ENCODE data around the gene BIK.
A peak's percentile ranks its signal among the peaks of the same experiment; 100 is the strongest.
"Not testable (repeated sequence)": the region's sequence is repeated elsewhere in the genome, so short reads cannot be mapped to it uniquely, and the experiment has no call there.

Gene BIK

DNA sequence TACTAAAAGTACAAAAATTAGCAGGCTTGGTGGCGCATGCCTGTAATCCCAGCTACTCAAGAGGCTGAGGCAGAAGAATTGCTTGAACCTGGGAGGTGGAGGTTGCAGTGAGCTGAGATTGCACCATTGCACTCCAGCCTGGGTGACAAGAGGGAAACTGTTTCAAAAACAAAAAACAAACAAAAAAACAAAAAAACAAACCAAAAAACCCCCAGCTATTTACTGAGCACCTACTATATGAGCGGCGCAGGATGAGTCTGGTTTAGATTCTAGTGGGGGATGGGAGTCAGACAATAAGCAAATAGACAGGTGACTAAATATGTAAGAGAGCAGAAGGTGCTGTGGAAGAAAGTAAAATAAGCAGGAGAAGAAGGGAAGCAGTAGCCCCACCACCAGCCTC is 5.6 kb upstream of the BIK start:
- not testable (repeated sequence) for DNase-seq (ENCODE audit: low spot score)

DNA sequence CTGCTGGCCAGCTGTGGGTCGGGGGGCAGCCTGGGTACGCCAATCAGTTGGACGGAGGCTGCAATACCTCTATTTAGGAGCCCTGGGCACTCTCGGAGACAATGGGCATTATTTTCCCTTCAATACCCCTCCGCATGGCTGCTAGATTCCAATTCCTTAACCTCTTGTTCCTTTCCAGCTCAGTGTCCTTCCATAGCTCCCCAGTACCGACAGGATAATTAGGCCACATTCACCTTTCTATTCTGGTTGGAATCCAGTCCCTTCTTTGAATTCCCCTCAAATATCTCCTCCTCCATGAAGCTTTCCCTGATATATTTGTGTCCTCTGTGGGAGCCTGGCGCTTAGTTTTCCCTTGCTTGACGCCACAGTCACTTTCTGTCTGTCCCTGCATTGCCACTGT is 4.2 kb upstream of the BIK start:
- no peak for DNase-seq (ENCODE audit: low spot score)

DNA sequence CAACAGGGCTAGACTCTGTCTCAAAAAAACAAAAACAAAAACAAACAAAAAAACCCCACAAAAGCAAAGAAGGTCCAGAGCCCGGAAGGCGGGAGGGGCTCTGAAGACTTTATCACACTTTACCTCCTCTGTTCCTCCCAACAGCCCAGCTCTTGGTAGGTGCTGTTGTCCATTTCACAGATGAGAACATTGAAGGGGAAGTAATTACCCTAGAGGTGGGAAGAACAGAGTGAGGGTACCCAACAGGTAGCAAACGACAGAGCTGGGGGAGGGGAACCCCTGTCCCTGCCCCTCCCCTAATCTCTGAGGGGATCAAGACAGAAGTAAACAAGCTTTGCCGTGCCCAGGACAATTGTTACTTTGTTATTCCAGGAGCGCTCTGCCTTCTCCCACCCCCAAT is 1.0 kb upstream of the BIK start:
- no peak for DNase-seq (ENCODE audit: low spot score)

DNA sequence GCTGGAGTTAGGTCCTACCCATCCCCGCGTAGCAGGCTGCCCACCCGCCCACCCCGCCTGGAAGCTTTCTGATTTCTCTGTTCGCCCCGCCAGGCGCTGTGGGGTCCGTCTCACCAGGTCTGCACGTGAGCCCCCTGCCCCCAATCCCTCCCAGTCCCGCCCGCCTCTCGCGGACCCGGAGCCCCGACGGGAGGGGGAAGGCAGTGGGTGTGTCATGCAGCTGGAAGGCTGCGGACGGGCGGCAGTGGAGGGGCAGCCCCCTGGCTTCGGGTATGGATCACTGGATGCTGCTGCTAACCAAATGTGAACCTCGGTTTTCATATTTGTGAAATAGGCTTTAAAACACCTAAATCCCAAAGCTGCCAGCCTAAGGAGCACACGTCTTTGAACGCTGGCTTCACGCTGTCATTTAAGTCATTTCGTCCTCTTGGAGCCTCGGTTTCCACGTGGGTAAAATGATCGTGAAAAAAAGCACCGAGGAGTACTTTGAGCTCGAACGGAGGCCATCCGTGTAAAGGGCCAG is 568 bp upstream of the BIK start:
- DNase-seq (ENCODE audit: low spot score), result peak; percentile 62

GRCh38 chr22:43110927-43111623 is 525 bp downstream of the BIK start:
- DNase-seq (ENCODE audit: low spot score), result peak; percentile 58

- DNase-seq (ENCODE audit: low spot score), result no peak
Measured at GRCh38 chr22:43113526-43114251, 3.1 kb downstream of the BIK start.

DNA sequence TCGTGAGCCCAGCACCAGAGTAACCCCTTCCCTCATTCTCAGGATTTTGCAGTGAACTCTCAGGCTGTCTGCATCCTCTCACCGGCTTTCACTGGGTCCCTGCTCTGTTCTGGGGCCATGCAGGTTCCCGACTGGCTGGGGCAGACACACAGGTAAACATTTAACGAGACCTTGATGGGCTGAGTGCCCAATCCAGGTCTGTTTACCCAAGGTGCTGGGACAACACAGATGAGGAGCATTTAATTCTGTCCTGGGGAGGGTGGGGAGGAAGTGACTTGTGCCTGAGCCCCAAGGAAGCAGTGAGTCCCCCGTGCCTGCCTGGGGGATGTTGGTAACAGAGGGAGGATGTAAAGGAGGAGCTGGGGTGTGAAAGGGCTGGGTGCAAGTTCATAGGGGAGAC is 4.4 kb downstream of the BIK start:
- DNase-seq (ENCODE audit: low spot score), result no peak

GRCh38 chr22:43116932-43117331 is 6.4 kb downstream of the BIK start:
- no peak for DNase-seq (ENCODE audit: low spot score)

DNA sequence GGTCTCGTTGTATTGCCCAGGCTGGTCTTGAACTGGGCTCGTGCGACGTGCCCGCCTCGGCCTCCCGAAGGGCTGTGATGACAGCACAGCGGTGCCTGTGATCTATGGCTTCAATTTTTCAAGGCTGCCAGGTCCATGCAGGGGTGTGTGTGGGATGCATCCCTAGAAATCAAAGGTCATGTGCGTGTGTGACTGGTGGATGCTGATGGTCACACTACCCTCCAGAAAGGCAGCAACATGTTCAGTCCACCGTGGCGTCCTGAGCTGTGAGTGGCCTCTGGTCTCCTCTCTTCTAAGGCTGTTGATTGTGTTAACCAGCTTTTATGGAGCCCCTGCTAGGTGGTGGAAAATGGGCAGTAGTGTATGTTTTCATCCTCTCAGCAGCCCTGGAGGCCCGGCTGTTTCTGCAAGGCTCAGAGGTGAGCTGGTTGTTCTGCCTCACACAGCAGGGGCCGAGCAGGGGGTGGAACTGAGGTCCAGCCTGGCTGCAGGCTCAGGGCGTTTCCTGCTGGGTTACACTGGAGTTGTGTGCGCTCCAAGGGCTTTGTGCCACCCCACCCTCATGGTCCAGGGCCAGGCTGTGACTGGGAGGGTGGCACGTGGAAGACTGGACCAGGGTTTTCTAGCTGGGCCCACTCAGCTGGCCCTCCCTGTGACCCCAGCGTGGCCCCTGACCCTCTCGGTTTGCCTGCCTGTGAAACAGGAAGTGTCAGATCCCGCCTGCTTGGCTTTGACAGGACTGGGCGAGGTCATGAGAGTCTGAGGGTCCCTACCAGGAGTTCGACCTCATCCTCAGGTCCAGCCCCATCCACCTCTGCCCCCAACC is 7.7 kb downstream of the BIK start:
- DNase-seq (ENCODE audit: low spot score), result peak; percentile 65

DNA sequence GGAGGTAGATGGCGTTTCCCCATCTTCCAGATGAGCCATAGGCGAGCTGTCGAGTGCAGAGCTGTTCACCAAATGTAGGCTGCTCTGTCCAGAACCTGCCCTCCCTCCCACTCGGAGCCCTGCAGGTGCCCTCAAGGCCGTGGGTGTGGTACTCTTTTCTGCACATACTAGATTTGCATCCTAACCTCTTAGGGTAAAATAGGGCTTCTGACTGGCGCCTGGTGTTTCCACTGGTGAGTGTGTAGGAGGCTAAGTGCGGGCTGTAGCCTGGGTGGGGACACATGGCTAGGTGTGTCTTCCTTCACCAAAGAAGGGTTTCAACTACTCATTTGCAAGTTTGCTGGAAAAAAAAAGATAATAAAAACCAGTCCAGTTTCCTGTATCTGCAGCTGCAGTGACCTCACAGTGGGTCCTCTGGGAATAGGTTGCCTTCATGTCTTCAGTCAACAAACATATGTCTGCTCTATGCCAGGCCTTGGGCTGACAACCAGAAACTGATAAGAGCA is 8.5 kb downstream of the BIK start:
- DNase-seq (ENCODE audit: low spot score), result no peak

DNA sequence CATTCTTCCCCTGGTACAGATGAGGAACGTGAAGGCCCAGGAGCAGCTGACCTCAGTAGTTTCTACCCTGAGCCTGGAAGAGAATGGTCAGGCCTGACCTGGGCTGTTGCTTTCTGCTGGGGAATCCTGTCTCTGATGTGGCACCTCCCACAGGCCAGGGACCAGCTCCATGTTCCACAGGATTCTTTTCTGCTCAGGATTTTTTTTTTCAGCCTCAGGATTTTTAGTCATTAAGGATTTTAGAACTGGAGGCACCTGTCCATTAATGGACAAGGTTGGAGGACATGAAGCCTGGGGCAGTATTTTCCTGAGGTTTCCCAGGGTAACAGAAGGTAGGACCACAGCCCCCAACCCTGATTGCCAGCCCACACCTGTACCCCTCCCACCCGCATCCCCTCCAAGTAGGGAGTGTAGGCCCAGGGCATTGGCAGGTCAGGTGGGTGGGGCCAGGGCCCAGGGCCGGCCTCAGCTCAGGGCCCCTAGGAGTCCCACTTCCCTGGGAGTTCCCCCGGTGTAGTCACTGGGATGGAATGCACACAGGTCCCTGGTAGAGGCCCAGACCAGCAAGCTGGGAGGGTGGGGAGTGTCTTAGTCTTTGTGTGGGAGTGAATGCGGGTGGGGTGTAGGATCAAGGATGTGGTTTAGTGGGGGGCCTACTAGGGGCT is 16.1 kb downstream of the BIK start:
- DNase-seq (ENCODE audit: low spot score), result peak; percentile 65

DNA sequence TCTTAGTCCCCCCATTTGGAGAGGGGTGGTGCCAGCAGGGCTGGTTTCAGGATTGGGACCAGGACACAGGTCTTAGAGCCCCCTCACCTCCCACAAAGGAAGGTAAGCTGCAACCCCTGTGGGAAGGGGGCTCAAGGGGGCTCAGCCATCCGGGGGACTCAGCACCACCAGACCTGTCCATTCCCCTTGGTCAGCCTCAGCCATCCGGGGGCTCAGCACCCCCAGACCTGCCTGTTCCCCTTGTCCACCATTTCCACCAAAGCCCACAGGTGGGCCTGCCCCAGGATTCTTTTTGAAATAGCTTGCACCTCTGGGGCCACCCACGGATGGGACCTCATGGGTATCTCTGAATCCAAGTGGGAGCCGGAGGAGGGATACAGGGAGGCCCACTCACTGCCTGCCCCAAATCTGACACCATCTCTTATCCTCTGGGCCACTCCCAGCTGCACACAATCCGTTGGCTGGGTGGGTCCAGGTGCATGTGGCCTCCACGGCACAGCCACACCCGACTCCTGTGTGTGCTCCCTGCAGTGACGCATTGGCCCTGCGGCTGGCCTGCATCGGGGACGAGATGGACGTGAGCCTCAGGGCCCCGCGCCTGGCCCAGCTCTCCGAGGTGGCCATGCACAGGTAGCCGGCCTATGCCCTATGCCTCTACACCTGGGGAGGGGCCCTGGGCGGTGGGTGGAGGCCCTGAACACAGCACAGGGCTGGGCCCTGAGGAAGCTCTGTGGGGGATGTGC is 16.8 kb downstream of the BIK start:
- no peak for DNase-seq (ENCODE audit: low spot score)

GRCh38 chr22:43128116-43128515 is 17.6 kb downstream of the BIK start:
- no peak for DNase-seq (ENCODE audit: low spot score)

GRCh38 chr22:43128928-43129424 is 18.4 kb downstream of the BIK start:
- DNase-seq (ENCODE audit: low spot score), result peak; percentile 70

GRCh38 chr22:43129426-43130425 is 19.2 kb downstream of the BIK start:
- DNase-seq (ENCODE audit: low spot score), result no peak

DNA sequence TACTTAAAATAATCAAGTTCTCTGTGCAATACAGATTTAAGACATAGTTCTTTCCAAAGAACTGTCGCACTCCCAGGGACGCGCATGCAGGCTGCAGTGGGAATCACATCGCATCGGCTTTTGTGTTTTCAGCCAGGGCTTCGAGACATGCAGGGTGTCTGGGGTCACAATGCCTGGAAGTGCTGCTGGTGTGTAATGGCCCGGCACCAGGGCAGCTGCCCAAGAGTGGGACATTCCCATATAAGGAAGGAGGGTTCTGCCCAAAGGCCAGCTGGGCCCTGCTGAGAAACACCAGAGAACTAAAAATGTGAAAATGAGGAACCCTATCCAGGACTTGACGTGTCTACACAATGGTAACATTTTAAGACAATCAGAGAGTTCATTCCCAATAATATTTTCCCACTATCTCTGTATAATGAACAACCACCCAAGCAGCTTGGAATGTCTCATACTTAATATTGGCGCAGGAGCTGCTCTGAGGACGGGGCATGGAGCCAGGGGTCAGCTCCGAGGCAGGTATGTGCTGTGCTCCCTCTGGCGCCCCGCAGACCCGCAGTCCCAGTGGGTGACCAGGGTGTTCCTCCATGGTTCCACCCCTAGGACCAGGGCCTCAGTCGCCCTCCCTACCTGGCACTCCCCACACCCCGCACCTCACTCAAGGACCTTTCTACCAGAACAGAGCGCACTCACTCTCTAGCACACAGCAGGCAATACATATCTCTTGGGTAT is 21.4 kb downstream of the BIK start:
- DNase-seq (ENCODE audit: low spot score), result no peak

- no peak for DNase-seq (ENCODE audit: low spot score)
Measured at GRCh38 chr22:43133401-43133800, 22.9 kb downstream of the BIK start.

DNA sequence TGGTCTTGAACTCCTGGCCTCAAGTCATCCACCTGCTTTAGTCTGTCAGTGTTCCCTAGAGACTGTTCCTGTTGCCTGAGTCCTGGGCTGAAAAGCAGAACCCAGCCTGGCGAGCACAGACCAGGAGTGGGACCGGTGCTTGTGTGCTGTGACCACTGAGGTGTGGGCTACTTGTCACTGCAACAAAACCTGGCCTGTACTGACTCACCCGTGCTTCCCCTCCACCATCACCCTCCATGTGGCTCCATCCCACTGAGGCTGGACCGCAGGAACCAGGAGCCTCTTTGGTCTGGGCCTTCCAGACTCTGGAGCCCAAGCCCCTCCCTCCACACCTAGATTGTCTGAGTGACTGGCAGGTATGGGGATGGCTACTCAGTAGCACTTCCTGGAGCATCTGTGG is 24.0 kb downstream of the BIK start:
- no peak for DNase-seq (ENCODE audit: low spot score)

GRCh38 chr22:43135565-43135964 is 25.0 kb downstream of the BIK start:
- DNase-seq (ENCODE audit: low spot score), result no peak
